Body of pancreas (tissue), 4 donors: Measurements from ENCODE around the gene GPLD1. TPM values are rescaled to one million over a fixed set of nuclear protein-coding genes. Genes with fewer than 3 reads are reported as not detected.
A peak's percentile ranks its signal among the peaks of the same experiment; 100 is the strongest.
"Not testable (repeated sequence)": the region's sequence is repeated elsewhere in the genome, so short reads cannot be mapped to it uniquely, and the experiment has no call there.

ENCODE experiments used
- ATAC-seq: fragments of 150-250 bp; one replicate; pipeline ENCODE4 v1.9.1; 2016
- DNase-seq, 4 donors: peaks; one replicate each; pipeline ENCODE4 v3.0.0-alpha.2; 2019
- H3K27ac ChIP-seq, 4 donors: fragments of 200-600 bp; sonication (generic); 1 replicate in 3 of 4; 2 replicates in 1 of 4; pipeline versions ENCODE4 v1.5.1 to v1.6.1; 2016 to 2019; ENCODE audit warnings: mild to moderate bottlenecking in 1 of 4, mixed read lengths in 1 of 4, moderate library complexity in 1 of 4
- H3K27me3 ChIP-seq, 2 donors: fragments of 200-600 bp; sonication (generic); one replicate each; pipeline ENCODE4 v1.6.0; 2016; ENCODE audit warnings: mild to moderate bottlenecking in 1 of 2
- H3K36me3 ChIP-seq, 2 donors: fragments of 200-600 bp; sonication (generic); replicated peaks in 1 of 2; 2 replicates each; pipeline ENCODE4 v1.5.1; 2016; ENCODE audit warnings: low read depth in 2 of 2; ENCODE audit not compliant: insufficient read depth in 1 of 2
- H3K4me1 ChIP-seq: fragments of 200-600 bp; sonication (generic); one replicate; pipeline ENCODE4 v1.6.0; 2016
- H3K4me3 ChIP-seq, 2 donors: fragments of 200-600 bp; sonication (generic); 1 replicate in 1 of 2; 2 replicates in 1 of 2; pipeline ENCODE4 v1.5.1; 2016 to 2019
- H3K9me3 ChIP-seq, 3 donors: fragments of 200-600 bp; sonication (generic); 1 replicate in 2 of 3; 2 replicates in 1 of 3; pipeline ENCODE4 v1.5.1; 2016
- CTCF ChIP-seq, 7 experiments: fragments of 450-650 bp in 4 of 7; fragments of 200-600 bp in 3 of 7; sonication (generic) in 3 of 7; IDR thresholded peaks; one replicate each; pipeline ENCODE4 v1.5.1; 2016 to 2019; ENCODE audit warnings: antibody characterized with exemption in 7 of 7
- POLR2A ChIP-seq, 3 donors: fragments of 450-650 bp; IDR thresholded peaks; one replicate each; pipeline ENCODE4 v1.6.1; 2016; ENCODE audit warnings: antibody characterized with exemption in 3 of 3, mild to moderate bottlenecking in 2 of 3
- WGBS, 2 donors: methylation state at CpG; one replicate each; pipeline ENCODE4 v1.1.5; 2017; 5-methylcytosine and 5-hydroxymethylcytosine counted together
- intact Hi-C: fragments of 100-400 bp; cut with DNase I; formaldehyde crosslinking; loops from one replicate; pipeline ENCODE4 v1.15.1; 2023
- total RNA-seq, 2 donors: library from RNA; depleted of rRNA; stranded (reverse); fragments of >200 nt; gene quantifications; one replicate each; pipeline ENCODE4 v1.1.0, GENCODE V29; 2016

GPLD1 gene
- total RNA-seq, 2 donors from 2014 or later = 0.66 to 2.6 TPM

GRCh38 chr6:24405262-24405661 is 84.1 kb downstream of the GPLD1 start:
- intact Hi-C loops = no loop called here

GRCh38 chr6:24403501-24403824 is 85.9 kb downstream of the GPLD1 start:
- Histone ChIP-seq H3K36me3 (no peaks in the 10 kb centered on the region), H3K27ac (peak overlapping the region in 3 of 4 donors; percentile 71 to 84 (median 76)), H3K9me3 (no peaks in the 10 kb centered on the region), H3K4me1 (peaks cover 11% of the 10 kb centered on the region), H3K27me3 (no peaks in the 10 kb centered on the region), H3K4me3 (peak overlapping the region; percentile 54 to 100)
- ATAC-seq (no peak), DNase-seq (no peak)
- intact Hi-C loops = no loop called here
- no peak for TF ChIP-seq POLR2A (IDR thresholded peaks at IDR 0.05)
- no peak for TF ChIP-seq CTCF (IDR thresholded peaks at IDR 0.05)
- WGBS, 2 donors = 1 to 2% methylated on average over 12 of the region's 12 CpGs

More at GRCh38 chr6:24405262-24405661, 84.1 kb downstream of the GPLD1 start:
- H3K9me3 ChIP-seq = no peaks in the 10 kb centered on the region
- WGBS, 2 donors = 81 to 86% methylated on average over 5 of the region's 5 CpGs
- no peak for DNase-seq
- no peak overlapping the region for H3K4me3 ChIP-seq
- no peaks in the 10 kb centered on the region for H3K27me3 ChIP-seq
- H3K36me3 ChIP-seq = peaks cover 0 to 3% of the 10 kb centered on the region in 2 donors
- TF ChIP-seq CTCF (IDR thresholded peaks at IDR 0.05) = no peak
- H3K27ac ChIP-seq = no peak overlapping the region
- no peak for ATAC-seq
- peaks cover 11% of the 10 kb centered on the region for H3K4me1 ChIP-seq

- Histone ChIP-seq H3K36me3 (no peaks in the 10 kb centered on the region), H3K9me3 (no peaks in the 10 kb centered on the region), H3K4me1 (peaks cover 11% of the 10 kb centered on the region), H3K4me3 (peak within 1 kb of the TSS; percentile 54 to 100), H3K27me3 (no peaks in the 10 kb centered on the region), H3K27ac (peak within 1 kb of the TSS; percentile 40 to 84 (median 74))
- DNase-seq (peak; percentile 92 to 96 (median 96)), ATAC-seq (peak; percentile 99)
- WGBS, 2 donors = 0 to 1% methylated on average over 16 to 63 of the region's 63 CpGs
- intact Hi-C loops = no loop called here
- TF ChIP-seq POLR2A (IDR thresholded peaks at IDR 0.05) (peak; percentile 58 to 91 (median 89)), CTCF (IDR thresholded peaks at IDR 0.05) (no peak)
Observed at GRCh38 chr6:24402697-24403500, 86.5 kb downstream of the GPLD1 start, which contains the start of gene MRS2. MRS2 (plus strand) TSS chr6:24402936; CDS start chr6:24403047, 111 bp downstream.

- ATAC-seq = no peak
- DNase-seq = no peak
- Histone ChIP-seq H3K27ac (no peak overlapping the region), H3K4me3 (no peak overlapping the region), H3K4me1 (peaks cover 11% of the 10 kb centered on the region), H3K36me3 (no peaks in the 10 kb centered on the region), H3K9me3 (no peaks in the 10 kb centered on the region), H3K27me3 (no peaks in the 10 kb centered on the region)
- WGBS, 2 donors = 59 to 65% methylated on average over 3 to 4 of the region's 4 CpGs
- intact Hi-C loops = no loop called here
- no peak for TF ChIP-seq POLR2A (IDR thresholded peaks at IDR 0.05)
- TF ChIP-seq CTCF (IDR thresholded peaks at IDR 0.05) = no peak
Observed at GRCh38 chr6:24401458-24401857, 87.9 kb downstream of the GPLD1 start.

GRCh38 chr6:24400045-24401039 is 89.0 kb downstream of the GPLD1 start:
- H3K9me3 ChIP-seq, H3K27me3 ChIP-seq, H3K36me3 ChIP-seq, DNase-seq, intact Hi-C loops, H3K4me3 ChIP-seq, ATAC-seq, H3K27ac ChIP-seq, H3K4me1 ChIP-seq: not testable (repeated sequence)
- 33 to 39% methylated on average over 17 of the region's 17 CpGs for WGBS, 2 donors
